ENCODE measurements around the gene SLC39A11.
"Not testable (repeated sequence)": the region's sequence is repeated elsewhere in the genome, so short reads cannot be mapped to it uniquely, and the experiment has no call there.

The SLC39A11 gene

DNA sequence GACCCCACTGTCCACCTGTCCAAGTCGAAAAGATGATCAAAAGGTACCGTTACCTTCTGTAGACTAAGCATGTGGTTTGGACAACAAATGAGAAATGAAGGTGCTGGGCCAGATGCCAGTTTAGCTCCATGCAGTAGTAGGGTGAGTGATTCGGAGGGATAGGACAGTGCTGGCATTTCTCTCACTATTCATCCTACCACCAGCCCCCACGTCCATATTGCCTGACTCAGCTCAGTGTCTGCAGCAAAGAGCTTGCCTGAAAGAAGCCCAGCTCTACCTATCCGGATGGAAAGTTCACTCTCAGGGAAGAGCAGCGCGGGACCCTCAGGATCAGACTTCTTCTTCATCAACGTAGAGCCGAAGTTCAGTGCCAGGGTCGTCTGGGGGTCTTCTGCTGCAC is 145.0 kb downstream of the SLC39A11 start:
- no peak for DNase-seq (ENCODE audit: low read depth in 2 of 2)

DNA sequence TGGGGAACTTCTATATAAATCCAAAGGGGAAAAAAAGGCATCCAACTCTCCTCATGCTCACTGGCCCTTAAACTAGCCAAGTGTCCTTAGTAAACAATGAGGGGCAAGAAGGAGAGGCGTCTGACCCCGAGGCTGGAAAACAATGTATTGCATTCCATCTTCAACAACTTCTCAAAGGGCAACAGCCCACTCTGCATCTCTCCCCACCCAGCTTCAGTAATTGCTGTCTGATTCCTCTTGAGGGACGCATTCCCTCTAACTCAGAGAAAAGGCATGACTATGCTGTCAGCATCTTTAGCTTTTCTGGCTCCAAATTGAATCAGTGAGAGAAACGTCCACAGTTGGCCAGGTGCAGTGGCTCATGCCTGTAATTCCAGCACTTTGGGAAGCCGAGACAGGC is 145.8 kb downstream of the SLC39A11 start:
- no peak for DNase-seq (ENCODE audit: low read depth in 2 of 2)

DNA sequence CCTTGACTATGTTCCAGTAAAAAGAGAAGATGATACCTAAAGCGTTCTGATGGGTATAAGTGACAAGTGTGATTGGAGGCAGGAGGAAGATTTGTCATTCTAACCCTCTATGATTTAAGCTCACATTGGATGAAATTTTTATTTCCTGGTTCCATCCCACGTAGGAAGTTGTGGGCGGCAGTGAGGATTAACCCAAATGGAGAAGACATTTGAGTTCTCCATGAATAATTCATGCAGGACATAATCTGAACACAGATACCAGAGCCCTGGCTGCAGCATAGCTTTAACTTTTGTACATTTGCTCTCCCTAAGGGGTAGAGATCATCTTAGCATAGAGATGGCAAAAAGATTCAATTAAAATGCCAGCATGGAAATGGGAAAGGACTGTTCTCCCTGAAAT is 146.3 kb downstream of the SLC39A11 start:
- DNase-seq (ENCODE audit: low read depth in 2 of 2) = no peak

DNA sequence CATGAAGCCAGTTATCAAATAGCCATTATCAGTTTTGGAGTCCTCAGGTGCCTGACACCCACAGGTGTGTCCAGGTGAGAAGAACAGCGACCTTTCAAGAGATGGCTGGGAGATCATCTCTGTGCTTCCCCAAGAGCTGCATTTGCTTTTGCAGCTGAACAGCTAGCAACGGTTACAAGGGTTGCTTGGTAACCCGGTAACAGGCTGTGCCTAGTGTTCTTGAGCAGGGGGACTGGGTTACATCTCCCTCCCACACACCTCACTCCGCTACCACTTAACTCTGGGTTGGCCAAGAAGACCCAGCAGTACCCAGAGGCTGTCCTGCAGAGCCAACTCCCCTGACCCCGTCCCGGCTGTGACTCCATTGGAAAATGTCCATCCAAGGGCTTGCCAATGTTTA is 147.0 kb downstream of the SLC39A11 start:
- DNase-seq (ENCODE audit: low read depth in 2 of 2) = no peak

DNA sequence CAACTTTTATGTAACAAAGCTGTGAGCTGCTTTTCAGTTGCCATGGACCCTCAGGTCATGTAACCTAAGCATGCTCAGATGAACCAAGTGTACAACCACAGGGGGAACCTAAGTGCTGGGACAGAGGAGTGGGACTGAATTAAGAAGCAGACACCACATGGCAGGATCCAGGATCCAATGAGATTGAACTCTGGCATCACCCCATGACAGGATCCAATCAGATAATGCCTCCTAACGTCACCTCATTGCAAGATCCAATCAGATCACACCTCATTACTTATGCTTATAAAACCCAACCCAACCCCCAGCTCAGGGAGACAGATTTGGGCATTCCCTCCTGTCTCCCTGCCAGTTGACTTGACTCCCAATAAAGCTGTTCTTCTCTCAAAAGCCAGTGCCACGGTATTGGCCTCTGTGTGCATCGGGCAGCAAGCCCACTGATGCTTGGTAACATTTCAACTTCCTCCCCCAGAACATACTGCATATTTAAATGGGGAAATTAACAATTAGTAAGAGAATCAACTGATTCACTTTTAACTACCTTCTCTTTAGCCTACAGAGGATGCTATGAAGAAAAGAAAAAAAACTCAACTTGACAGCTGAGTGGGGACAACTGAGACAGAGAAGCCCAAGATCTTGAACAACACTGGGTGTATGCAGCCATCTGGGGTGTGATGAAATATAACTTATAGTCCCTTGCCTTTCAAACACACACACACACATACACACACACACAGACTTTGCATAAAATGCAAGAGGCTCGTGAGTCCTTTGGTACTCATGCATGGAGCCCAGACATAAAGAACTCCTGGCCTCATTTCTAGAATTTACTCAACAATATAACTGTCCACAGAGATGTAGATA is 148.4 kb downstream of the SLC39A11 start:
- no peak for DNase-seq (ENCODE audit: low read depth in 2 of 2)

DNA sequence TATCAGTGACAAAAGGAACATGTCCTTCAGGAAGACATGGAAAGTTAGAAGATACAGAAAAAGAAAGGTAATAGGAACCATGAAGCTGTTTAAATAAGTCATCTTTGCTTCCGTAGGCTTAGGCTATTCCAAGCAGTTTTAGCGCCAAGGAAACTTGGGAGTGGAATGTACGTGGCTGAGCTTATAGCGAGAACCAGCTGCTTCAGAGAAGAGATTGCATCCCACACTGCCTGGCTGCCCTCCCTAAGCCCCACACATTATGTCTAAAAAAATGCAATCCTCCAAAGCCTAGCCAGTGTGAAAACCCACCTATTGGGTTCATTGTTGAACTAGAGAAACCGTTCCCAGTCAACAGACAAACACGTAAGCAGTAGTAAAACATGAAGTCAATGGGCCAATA is 149.9 kb downstream of the SLC39A11 start:
- DNase-seq (ENCODE audit: low read depth in 2 of 2) = no peak

DNA sequence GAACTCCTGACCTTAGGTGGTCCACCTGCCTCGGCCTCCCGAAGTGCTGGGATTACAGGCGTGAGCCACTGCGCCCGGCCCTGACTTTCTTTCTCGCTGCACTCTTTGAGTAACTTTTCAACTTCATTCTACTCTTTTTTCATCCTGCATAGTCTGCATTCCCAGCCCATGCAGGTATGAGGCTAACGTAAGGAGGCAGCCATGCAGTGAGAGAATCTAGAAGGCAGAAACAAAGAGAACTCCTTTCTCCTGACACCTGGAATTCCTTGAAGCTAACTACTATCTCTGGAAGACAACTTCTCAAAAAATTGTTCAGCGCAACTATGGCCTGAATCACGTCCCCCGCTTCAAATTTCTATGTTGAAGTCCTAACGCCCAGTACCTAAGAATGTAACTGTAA is 152.0 kb downstream of the SLC39A11 start:
- no peak for DNase-seq (ENCODE audit: low read depth in 2 of 2)

DNA sequence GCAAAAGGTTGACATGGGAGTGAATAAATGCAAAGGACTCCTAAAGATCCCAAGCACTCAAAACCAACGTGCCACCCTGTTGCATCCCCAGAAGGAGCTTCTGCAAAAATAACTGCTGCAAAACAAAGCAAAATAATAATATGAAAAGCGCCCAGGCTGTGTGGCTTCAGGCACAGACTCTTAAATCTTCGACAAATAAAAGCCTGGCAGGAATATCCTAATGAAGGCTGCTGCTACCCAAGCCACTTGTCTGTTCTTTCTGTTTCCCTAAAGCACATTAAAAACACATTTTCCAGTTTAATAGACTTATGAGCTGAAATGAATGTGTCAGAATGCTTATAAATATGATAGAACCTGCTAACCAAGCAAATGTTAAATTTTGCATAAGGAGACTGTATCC is 154.0 kb downstream of the SLC39A11 start:
- DNase-seq (ENCODE audit: low read depth in 2 of 2) = no peak

DNA sequence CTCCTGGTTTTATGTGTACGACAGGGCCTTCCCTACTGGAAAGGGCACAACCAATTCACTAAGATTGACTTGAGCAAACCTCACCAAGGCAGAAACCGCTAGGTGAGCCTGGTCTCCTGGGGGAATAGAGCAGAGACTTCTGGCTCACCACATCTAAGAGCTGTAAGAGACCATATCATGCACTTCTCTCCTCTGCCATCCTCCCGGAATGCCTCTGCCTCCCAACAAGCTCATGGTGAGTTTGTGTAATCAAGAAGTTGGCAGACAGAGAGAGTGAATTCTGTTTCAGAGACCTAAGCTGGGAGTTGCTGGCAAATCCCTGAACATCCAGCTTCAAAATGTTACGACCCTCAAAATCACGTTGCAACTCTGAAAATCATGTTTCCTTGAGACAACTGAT is 154.8 kb downstream of the SLC39A11 start:
- DNase-seq (ENCODE audit: low read depth in 2 of 2) = no peak

DNA sequence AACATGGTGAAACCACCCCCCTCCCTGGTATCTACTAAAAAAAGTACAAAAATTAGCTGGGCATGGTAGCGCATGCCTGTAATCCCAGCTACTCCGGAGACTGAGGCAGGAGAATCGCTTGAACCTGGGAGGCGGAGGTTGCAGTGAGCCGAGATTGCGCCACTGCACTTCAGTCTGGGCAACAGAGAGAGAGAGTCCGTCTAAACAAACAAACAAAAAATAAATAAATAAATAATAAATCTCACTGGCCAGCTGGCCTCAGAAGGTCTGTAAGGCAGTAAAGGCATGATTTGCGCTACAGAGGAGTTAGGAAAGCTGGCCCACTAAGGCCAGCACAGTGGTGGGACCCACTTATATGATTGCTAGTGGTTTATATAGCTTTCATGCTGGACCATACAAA is 155.2 kb downstream of the SLC39A11 start:
- not testable (repeated sequence) for DNase-seq (ENCODE audit: low read depth in 2 of 2)

DNA sequence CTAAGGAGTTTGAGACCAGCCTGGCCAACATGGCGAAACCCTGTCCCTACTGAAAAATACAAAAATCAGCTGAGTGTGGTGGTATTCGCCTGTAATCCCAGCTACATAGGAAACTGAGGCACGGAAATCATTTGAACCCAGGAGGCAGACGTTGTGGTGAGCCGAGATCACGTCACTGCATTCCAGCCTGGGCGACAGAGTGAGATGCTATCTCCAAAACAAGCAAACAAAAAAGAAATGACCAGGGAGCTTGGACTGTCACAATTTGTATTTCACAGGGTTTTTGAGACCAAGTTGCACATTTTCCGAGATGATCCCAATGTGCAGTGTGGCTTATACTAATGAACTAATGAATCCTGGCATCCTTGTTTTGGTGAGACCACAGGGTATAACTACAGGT is 156.5 kb downstream of the SLC39A11 start:
- DNase-seq (ENCODE audit: low read depth in 2 of 2) = no peak

DNA sequence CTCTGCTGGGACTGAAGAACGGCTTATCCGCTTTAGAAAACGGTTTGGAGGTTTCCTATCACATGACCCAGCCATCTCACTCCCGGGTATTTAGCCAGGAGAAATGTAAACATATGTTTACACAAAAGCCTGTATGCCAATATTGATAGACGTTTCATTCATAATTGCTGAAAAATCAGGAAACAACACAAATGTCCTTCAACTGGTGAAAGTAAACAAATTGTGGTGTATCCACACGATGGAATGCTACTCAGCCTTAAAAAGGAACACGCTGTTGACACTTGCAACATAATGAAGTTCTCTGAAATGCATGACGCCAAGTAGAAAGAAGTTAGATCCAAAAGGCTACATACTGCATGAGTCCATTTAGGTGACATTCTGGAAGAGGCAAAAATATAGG is 157.6 kb downstream of the SLC39A11 start:
- DNase-seq (ENCODE audit: low read depth in 2 of 2) = no peak

DNA sequence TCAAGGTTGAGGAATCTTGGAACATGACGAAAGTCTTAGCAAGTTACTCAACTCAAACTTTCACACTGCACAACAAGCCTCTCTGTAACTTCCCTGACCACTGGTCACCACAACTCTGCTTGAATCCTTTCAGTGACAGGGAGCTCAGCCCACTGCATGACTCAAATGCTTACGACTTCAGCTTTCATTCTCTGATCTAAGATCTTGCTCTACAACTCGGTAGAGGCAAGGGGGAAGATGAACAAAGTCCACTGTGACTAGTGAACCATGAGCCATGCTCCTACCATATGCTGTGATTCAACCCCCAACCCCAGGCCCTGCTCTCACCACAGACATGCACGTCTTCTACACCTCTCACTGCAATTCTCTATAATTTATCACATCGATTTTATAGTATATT is 160.9 kb downstream of the SLC39A11 start:
- DNase-seq (ENCODE audit: low read depth in 2 of 2) = no peak

DNA sequence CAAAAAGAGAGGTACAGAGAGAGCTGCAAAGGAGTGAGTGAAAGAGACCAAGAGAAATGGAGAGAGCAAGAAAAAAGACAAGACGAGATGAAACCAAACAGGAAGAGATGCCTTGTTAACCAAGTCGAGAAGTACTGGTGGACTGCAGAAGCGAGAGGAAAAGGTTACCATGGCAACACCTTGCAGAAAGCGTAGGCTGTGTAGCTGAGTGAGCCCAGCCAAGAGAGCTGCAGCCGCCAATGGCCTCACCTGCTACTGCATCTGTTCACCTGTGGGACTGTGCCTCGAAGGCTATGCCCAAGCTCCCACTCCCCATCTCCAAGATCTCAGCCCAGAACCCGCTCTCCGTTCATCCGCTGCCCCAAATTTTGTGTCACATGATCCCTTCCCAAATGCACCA is 161.3 kb downstream of the SLC39A11 start:
- DNase-seq (ENCODE audit: low read depth in 2 of 2) = no peak

DNA sequence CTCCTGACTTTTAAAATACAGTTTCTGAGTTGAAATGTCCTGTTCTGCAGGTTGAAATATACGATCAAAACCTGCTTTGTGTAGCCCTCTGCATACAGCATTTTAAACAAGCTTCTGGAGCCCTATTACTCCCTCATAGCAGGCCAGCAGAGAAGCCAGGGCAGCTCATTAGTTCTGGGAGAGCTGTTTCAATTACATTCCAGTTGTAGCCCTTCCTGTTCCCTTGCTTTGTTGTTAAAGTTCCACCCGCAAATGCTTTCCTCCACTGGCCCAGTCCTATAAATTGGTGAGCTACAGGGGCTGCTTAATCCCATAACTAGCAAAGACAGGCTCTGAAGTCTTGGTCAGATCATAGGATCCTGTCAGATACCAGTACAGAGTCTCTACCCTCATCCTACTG is 162.5 kb downstream of the SLC39A11 start:
- DNase-seq (ENCODE audit: low read depth in 2 of 2) = no peak

DNA sequence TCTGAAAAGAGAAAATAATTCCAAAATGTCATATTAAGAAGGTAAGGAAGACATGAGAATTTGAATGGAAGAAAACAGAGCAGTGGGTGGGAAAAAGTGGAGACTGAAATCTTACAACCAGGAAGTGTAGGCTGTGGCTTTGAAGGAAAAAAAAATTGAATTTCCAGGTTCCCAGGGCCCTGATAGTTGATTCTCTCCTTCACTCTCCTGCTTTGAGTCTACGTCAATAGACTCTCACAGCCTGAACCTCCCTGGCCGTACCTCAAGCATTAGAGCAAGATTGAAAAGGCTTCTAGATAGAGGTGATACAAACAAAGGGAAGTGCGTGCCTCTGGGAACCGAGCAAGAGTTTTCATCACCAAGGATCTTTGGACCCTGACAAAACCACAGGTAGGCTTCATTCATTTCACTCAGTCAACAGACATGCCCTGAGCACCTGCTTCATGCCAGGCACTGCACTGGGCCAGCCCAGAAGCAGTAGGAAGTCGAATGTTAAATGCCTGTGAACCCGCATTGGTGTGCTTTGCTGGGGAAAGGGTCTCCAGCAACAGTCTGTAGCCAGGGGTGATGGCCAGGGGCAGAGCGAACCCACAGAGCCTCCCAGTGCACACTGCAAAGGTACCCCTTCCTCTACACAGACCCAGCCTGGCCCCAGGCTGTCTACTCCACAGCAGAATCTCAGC is 163.9 kb downstream of the SLC39A11 start:
- no peak for DNase-seq (ENCODE audit: low read depth in 2 of 2)

DNA sequence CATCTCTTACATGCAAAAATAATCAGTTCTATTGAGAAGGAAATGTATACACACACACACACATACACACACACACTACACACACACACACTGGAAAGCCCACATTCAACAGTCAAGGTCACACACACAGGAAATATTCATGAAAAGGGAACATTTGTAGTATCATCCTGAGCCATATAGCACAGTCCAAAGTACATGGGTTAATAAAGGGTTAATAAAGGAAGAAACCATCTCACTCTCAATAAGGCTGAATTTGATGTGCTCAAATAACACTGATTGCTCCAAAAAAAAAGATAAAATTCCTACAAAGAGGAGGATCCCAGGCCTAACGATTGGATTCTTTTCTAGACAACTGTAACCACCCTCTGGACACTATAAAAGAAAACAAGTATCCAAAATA is 164.7 kb downstream of the SLC39A11 start:
- DNase-seq (ENCODE audit: low read depth in 2 of 2) = no peak

DNA sequence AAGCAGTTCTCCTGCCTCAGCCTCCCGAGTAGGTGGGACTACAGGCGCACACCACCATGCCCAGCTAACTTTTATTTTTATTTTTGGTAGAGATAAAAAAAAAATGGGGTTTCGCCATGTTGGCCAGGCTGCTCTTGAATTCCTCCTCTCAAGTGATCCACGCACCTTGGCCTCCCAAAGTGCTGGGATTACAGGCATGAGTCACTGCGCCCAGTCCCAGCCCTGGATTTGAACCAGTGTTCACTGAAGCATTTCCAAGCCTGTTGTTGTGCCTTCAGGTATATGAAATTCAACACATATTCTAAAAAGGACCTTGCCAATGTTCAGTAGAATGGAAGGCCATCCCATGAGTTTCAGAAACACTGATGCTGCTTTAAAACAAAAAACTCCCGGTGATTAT is 165.3 kb downstream of the SLC39A11 start:
- no peak for DNase-seq (ENCODE audit: low read depth in 2 of 2)

DNA sequence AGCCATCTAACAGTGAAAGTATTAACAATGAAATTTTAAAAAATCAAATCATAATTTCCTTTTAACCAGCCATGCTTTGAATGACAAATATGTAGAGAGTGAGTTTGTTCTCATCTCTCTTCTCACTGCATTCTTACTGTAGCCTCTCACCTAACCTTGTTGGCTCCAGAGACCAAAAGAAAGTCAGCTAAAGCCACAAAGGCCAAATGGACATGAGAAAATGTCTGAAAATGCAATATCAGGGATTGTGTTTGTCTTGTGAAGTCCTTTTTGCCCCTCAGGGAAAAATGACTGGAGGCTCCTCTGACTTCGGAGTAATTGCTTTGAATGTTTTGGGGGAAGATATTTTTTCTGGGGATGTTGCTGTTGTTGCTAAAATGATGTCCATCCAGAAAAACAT is 166.3 kb downstream of the SLC39A11 start:
- no peak for DNase-seq (ENCODE audit: low read depth in 2 of 2)

DNA sequence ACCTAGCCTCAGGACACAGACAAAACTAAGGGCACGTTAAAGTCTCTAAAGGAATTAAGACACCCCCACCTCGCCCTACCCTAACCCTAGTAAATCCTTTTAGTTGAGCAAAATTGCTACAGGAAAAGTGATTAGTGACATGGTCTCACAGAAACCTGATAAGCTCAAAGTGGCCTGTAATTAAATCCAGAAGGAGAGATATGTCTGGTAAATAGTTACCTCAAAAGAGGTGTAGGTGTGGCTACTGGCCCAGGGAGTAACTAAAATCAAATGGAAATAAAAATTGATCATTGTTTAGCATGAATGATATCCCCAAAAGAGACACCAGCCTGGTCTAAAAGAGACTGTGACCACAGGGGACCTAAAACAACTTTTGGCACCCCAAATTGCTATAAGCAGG is 168.3 kb downstream of the SLC39A11 start:
- no peak for DNase-seq (ENCODE audit: low read depth in 2 of 2)

DNA sequence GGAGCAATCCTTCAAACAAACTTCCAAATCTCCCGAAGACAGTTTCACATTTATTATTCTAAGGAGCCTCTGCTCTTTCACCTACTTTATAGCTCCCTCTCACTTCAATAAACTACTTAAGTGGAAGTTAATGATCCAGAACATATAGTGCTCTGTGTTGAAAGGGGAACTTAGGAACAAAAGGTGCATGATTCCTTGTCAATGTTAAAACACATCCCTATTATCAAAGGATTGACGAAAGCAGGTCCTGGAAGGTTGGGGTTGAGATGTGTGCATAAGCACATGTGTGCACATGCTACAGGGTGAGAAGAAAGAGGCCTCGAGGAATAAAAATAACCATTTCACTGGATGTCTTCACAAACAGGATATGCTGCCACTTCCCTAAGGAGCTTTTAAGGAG is 170.3 kb downstream of the SLC39A11 start:
- DNase-seq (ENCODE audit: low read depth in 2 of 2) = no peak

DNA sequence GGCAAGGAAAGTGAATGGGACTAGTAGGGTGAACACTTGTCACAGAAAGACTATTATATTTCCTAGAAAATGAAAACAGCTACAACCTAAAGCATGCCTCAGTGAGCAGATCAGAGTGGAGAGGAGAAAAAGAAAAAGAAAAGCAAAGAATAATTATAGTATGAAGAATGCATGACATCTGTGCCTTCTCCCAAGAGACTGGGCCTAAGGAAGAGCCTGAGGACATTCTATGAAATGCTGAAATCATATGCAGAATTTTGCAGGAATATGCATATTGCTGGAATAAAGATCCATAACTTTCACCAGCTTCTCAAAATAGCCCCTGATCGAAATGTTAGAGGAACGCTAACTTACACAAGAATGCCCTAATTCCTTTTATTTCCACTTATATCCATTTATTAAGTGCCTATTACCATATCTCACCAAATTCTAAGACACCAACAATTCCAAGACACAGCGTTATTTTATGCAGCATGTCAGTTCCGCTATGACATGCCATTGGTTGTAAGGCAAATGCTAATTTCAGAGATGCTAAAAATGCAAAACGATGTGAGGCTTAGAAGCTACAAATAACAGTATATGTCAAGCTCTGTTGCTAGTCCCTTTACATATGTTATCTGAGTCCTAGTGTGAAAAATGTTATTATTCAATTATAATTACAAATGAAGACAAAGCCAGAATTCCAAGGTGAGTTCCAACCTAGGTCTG is 171.0 kb downstream of the SLC39A11 start:
- DNase-seq (ENCODE audit: low read depth in 2 of 2) = no peak

DNA sequence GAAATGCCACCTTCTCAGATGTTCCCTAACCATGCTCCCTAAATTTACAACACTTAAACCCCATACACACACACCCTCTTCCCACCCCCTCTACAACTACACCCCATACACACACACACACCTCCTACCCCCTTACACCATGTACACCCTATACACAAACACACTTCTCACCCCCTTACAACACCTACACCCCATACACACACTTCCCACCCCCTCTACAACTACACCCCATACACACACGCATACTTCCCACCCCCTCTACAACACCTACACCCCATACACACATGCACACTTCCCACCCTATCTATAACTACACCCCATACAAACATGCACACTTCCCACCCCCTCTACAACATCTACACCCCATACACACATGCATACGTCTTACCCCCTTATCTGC is 172.0 kb downstream of the SLC39A11 start:
- no peak for DNase-seq (ENCODE audit: low read depth in 2 of 2)
